ENCODE results near the gene MTMR10.

MTMR10 gene

DNA sequence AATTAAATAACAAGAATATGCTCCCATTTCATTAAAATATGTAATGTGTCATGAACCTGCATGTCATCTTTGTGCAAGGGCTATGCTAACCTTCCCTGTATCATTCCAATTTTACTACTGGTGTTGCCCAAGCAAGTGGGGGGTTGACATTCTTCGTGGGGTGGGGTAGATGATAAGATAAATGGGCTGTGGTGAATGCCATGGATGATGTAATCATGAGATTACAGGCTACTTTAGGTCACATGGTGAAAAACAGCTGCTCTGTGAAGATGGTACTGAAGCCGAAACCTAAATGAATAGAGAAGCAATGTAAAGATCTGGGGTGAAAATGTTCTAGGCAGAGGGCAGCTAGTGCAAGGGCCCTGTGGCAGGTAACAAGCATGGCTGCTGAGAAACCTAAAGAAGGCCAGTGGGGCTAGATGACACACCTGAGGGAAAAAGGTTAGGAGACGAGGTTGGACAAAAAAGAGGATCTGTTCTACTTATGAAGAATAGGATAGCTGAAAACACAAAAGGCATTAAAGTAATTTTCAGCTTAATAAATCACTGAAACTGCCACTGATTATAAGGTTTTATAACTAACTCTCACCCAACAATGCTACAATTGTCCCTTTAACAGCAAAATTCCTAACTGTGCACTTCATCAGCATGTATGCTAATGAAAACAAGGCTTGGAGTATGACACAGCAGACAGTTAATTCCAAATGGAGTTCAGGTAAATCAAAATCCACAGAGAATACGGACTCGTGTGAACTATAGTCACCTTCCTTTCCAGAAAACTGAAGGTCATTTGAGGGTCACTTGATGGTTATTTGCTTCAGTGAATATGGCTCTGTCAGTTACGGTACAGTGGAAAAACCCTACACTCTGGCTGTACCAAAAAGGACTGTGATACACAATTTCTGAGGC is 35.0 kb downstream of the MTMR10 start:
- no peak for DNase-seq

- DNase-seq: no peak
Measured at GRCh38 chr15:30954674-30955073, 36.8 kb downstream of the MTMR10 start.

GRCh38 chr15:30953731-30954378 is 37.6 kb downstream of the MTMR10 start:
- no peak for DNase-seq

GRCh38 chr15:30953183-30953582 is 38.2 kb downstream of the MTMR10 start:
- no peak for DNase-seq

DNA sequence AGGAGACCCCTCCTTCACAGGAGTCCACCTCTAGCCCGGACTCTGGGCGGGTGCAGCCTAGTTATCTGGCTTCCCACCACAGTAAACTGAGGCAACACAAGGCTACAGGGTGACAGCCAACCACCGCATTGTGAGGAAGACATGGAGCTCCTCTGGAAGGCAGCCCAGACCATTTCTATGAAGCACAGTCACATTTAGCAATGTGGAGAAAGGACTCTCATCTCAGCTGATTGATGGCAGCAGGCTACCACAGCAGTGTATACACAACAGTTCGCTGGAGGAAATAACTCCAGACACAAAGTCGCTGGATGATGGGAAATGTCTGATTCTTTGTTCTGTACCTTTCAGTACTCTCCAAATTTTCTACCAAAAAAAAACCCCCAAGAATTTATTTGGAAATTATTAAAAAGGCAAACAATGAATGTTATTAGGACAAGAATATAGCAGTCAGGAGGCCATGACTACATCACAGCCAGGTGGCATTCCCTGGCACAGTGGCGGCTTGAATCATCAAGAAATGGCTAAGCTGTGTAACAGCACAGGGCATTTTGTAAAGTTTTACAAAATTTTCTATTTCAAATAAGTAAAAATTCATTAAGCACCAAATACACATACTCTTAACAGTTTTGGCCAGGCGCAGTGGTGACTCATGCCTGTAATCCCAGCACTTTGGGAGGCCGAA is 47.6 kb downstream of the MTMR10 start:
- DNase-seq: no peak

GRCh38 chr15:30941520-30941919 is 49.9 kb downstream of the MTMR10 start:
- no peak for DNase-seq

- no peak for DNase-seq
Measured at GRCh38 chr15:30940359-30940758, 51.1 kb downstream of the MTMR10 start.

DNA sequence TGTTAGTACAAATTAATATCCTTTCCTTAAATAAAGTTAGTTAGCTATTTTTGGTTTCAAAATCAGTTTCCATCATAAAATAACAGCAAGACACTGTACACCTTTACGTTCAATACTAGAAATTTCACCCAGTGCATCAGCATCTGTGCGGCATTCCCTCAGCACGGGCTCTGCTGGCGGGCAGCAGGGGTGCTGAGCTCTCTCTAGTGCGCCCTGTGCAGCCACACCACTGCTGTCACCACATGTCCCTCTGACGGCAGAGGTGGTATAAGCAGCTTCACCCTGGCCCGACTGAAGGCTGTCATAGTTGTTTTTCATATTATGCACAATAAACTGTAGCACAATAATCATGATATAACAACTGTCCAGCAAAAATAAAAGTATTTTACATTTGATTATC is 52.3 kb downstream of the MTMR10 start:
- DNase-seq: no peak

DNA sequence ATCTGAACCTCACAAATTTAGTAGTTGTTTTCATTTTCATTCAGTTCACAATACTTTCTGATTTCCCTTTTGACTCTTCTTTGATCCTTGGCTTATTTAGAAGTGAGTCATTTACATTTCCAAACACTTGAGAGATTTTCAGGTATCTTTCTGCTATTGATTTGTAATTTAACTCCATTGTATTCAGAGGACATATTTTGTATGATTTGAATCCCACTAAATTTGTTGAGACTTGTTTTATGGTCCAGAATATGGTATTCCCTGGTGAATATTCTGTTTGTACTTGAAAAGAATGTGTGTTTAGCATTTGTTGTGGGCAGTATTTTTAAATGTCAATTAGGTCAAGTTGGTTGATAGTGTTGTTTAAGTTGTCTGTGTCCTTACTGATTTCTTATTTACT is 58.1 kb downstream of the MTMR10 start:
- no peak for DNase-seq

DNA sequence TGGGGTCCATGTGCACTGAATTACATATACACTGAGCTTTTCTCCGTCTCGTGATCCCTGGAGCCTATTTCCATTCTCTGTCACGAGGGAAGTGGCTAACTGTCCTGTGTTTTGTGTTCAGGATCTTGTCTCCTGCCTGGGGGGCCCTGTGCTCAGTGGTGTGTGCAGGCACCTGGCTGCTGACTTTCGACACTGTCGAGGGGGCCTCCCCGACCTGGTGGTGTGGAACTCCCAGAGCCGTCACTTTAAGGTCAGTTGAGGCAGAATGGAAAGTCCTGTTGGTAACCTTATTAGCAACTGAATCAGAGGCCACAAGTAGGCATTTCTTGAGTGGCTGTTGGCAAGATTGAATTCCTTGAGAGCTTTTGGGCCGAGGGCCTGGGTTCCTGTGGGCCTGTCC is 61.0 kb downstream of the MTMR10 start:
- no peak for DNase-seq

- DNase-seq: no peak
Measured at GRCh38 chr15:30929982-30930381, 61.4 kb downstream of the MTMR10 start.

DNA sequence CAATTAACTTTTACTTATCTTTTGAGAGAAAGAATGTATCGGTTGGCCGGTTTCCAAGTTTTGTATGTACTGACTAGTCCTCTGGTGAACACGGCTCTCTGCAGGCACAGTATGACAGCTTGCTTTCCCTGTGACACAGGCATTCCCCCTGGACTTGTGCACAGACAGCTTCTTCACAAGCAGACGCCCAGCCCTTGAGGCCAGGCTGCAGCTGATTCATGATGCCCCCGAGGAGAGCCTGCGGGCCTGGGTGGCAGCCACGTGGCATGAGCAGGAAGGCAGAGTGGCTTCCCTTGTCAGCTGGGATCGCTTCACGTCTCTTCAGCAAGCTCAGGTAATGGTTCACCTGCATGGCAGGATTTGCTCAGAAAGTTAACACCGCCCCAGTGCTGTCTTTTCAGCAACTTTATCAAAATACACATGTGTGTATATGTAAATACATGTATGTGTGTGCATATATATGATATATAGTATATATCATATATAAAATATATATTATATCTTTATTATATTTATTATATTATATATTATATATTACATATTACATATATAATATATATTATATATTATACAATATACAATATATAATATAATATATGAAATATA is 62.3 kb downstream of the MTMR10 start:
- no peak for DNase-seq

GRCh38 chr15:30928076-30928475 is 63.4 kb downstream of the MTMR10 start:
- DNase-seq: no peak

DNA sequence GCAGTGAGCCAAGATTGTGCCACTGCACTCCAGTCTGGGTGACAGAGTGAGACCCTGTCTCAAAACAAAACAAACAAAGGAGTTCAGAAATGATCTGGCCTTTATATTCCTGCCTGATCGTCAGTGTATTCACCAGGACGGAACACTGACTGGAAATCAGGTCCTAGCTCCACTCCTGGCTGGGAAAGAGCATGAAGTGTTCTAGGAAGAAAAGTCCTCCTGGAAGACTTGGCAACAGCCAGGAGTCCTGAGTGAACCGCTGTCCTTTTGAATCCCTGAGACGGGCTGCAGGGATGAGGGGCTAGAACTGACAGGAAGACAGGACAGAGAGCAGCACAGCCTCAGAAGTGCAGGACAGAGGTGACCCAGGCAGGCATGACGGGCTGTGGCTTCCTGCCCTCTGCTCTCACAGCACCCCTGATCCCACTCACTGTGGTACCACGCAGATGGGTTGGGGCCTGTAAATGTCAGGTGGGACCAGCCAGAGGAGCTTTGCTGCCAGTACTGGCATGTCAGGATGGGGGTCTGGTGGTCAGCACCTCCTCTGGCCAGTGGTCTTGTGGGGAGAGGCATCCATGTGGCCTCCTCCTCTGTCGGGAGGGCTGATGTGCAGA is 64.2 kb downstream of the MTMR10 start:
- DNase-seq: no peak

- no peak for DNase-seq
Measured at GRCh38 chr15:30926161-30926560, 65.3 kb downstream of the MTMR10 start.

DNA sequence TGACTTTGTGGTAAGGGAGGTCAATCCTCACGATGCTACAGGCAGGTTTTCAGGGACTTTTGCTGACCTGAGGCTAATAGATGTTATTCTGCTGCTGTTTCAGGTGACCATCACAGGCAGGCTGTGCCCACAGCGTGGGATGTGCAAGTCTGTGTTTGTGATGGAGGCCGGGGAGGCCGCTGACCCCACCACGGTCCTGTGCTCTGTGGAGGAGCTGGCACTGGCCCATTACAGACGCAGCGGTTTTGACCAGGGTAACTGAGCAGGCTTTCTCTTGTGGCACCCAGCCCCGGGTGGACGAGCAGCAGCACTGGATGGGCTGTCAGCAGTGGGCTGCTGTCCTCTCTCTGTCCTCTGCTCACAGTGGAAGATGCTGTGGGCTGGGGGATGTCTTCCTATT is 65.7 kb downstream of the MTMR10 start:
- DNase-seq: no peak

- no peak for DNase-seq
Measured at GRCh38 chr15:30924353-30924752, 67.1 kb downstream of the MTMR10 start.

- DNase-seq: no peak
Measured at GRCh38 chr15:30923429-30923828, 68.0 kb downstream of the MTMR10 start.

GRCh38 chr15:30922480-30923311 is 68.7 kb downstream of the MTMR10 start:
- no peak for DNase-seq

- DNase-seq: no peak
Measured at GRCh38 chr15:30921781-30922479, 69.5 kb downstream of the MTMR10 start.

- no peak for DNase-seq
Measured at GRCh38 chr15:30921106-30921505, 70.3 kb downstream of the MTMR10 start.
